ENCODE measurements around the gene RETREG3.

The RETREG3 gene

DNA sequence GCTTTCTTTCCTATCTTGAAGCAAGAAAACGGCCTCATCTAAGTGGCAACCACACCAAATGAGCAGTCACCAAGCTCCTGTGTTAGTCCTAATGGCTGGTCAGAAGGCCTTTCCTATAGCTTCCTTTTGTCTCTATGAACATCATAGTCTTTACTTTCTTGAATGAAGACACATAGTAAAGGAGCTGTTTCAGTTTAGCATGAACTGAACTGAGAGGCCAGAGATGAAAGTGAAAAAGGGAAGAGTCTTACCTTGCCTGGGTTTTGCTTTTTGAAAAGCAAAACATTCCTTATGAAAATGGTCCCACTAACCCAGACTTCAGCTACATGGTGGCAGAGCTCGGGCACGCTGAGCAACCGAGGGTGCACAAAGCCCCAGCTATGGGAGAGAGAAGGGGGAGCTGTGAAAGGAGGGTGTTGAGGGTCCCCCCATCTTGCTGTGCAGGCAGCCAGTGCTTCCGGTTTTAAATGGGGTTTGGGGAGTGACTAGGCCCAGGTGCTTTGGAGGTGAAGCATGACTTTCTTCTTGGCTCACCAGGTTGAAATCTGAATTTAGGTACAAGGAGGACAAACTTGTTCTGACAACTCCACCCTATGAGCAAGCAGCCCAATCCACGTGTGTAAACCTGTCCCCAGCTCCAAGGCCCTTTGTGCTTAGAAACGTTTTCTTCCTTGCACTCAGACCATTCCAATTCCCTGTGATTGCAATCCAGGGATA is 22.5 kb downstream of the RETREG3 start:
- Histone ChIP-seq H3K4me2 (ENCODE audit: low read length) (no peak overlapping the region), H3K36me3 (ENCODE audit: insufficient read depth, low read length) (peaks cover 99% of the 10 kb centered on the region), H3K79me2 (ENCODE audit: insufficient read depth, low read length) (no peaks in the 10 kb centered on the region), H3K27me3 (ENCODE audit: insufficient read depth, low read length) (no peaks in the 10 kb centered on the region), H4K20me1 (ENCODE audit: insufficient read depth, low read length) (no peaks in the 10 kb centered on the region), H2AFZ (ENCODE audit: low read length) (no peak overlapping the region), H3K4me1 (ENCODE audit: insufficient read depth, low read length, severe bottlenecking) (peaks cover 15% of the 10 kb centered on the region), H3K27ac (ENCODE audit: low read depth, low read length, poor library complexity, severe bottlenecking) (peak overlapping the region; percentile 32), H3F3A (ENCODE audit: insufficient read depth, low read length) (no peaks in the 10 kb centered on the region), H3K9me2 (ENCODE audit: low read depth, low read length) (no peaks in the 10 kb centered on the region), H3K4me3 (ENCODE audit: low read depth, low read length, poor library complexity, severe bottlenecking) (no peak overlapping the region), H3K9ac (ENCODE audit: low read length) (no peak overlapping the region; the same call in 1 of the 2 replicates), H3K9me3 (ENCODE audit: low read length) (no peaks in the 10 kb centered on the region)
- no peak for TF ChIP-seq EZH2 (IDR thresholded peaks at IDR 0.05; ENCODE audit: borderline replicate concordance, low read length)
- TF ChIP-seq, protein P1, sequence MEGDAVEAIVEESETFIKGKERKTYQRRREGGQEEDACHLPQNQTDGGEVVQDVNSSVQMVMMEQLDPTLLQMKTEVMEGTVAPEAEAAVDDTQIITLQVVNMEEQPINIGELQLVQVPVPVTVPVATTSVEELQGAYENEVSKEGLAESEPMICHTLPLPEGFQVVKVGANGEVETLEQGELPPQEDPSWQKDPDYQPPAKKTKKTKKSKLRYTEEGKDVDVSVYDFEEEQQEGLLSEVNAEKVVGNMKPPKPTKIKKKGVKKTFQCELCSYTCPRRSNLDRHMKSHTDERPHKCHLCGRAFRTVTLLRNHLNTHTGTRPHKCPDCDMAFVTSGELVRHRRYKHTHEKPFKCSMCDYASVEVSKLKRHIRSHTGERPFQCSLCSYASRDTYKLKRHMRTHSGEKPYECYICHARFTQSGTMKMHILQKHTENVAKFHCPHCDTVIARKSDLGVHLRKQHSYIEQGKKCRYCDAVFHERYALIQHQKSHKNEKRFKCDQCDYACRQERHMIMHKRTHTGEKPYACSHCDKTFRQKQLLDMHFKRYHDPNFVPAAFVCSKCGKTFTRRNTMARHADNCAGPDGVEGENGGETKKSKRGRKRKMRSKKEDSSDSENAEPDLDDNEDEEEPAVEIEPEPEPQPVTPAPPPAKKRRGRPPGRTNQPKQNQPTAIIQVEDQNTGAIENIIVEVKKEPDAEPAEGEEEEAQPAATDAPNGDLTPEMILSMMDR (IDR thresholded peaks at IDR 0.05; ENCODE audit: low read length) = no peak

DNA sequence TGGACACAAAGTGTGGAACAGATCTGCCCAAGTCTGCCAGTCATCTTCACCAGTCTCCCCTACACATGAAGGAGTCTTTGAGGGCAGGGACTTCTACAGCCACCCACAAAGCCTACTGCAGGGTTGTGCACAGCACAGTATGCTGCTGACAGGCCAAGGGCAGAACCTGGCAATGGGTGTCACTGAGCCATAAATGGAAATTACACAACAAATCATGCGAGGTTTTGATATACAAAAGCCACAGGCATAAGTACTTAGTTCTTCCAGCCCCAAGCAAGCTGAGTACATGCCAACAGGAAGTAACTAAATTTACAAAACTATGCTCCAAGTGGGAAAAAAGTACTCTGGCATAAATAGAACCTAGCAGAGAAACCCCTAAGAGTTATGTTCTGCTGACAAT is 23.8 kb downstream of the RETREG3 start:
- no peaks in the 10 kb centered on the region for H4K20me1 ChIP-seq (ENCODE audit: insufficient read depth, low read length)
- H3F3A ChIP-seq (ENCODE audit: insufficient read depth, low read length) = no peaks in the 10 kb centered on the region
- no peak overlapping the region for H3K27ac ChIP-seq (ENCODE audit: low read depth, low read length, poor library complexity, severe bottlenecking)
- H3K36me3 ChIP-seq (ENCODE audit: insufficient read depth, low read length) = peaks cover 96% of the 10 kb centered on the region
- no peaks in the 10 kb centered on the region for H3K9me2 ChIP-seq (ENCODE audit: low read depth, low read length)
- TF ChIP-seq, protein P1 (IDR thresholded peaks at IDR 0.05; ENCODE audit: low read length) = no peak
- no peak for TF ChIP-seq EZH2 (IDR thresholded peaks at IDR 0.05; ENCODE audit: borderline replicate concordance, low read length)
- H3K9me3 ChIP-seq (ENCODE audit: low read length) = no peaks in the 10 kb centered on the region
- peaks cover 15% of the 10 kb centered on the region for H3K4me1 ChIP-seq (ENCODE audit: insufficient read depth, low read length, severe bottlenecking)
- H3K27me3 ChIP-seq (ENCODE audit: insufficient read depth, low read length) = no peaks in the 10 kb centered on the region
- H2AFZ ChIP-seq (ENCODE audit: low read length) = no peak overlapping the region
- H3K79me2 ChIP-seq (ENCODE audit: insufficient read depth, low read length) = no peaks in the 10 kb centered on the region
- H3K4me2 ChIP-seq (ENCODE audit: low read length) = no peak overlapping the region
- no peak overlapping the region for H3K9ac ChIP-seq (ENCODE audit: low read length)
- H3K4me3 ChIP-seq (ENCODE audit: low read depth, low read length, poor library complexity, severe bottlenecking) = no peak overlapping the region

DNA sequence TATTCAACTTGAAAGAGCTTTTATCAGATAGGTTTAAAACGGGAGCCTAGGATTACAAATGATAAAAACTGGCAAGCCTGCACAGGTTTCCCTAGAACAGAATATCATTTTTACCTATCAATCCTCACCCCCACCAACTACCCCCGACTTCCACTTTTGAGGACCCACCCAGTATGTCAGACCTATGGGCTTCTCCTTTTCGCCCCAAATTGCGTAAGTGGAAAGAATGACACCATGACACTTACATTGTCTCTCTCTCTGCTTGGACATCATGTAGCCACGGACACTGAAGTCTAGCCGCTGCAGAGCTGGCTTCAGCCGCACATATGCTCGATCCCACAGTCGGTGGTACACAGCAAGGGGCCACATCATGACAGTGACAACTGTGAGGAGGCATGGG is 24.3 kb downstream of the RETREG3 start:
- Histone ChIP-seq H3K27ac (ENCODE audit: low read depth, low read length, poor library complexity, severe bottlenecking) (no peak overlapping the region), H2AFZ (ENCODE audit: low read length) (no peak overlapping the region), H3K9me3 (ENCODE audit: low read length) (no peaks in the 10 kb centered on the region), H3F3A (ENCODE audit: insufficient read depth, low read length) (no peaks in the 10 kb centered on the region), H3K9me2 (ENCODE audit: low read depth, low read length) (no peaks in the 10 kb centered on the region), H3K9ac (ENCODE audit: low read length) (no peak overlapping the region), H3K4me1 (ENCODE audit: insufficient read depth, low read length, severe bottlenecking) (peaks cover 18% of the 10 kb centered on the region), H4K20me1 (ENCODE audit: insufficient read depth, low read length) (no peaks in the 10 kb centered on the region), H3K4me3 (ENCODE audit: low read depth, low read length, poor library complexity, severe bottlenecking) (no peak overlapping the region), H3K36me3 (ENCODE audit: insufficient read depth, low read length) (peaks cover 96% of the 10 kb centered on the region), H3K79me2 (ENCODE audit: insufficient read depth, low read length) (no peaks in the 10 kb centered on the region), H3K4me2 (ENCODE audit: low read length) (no peak overlapping the region), H3K27me3 (ENCODE audit: insufficient read depth, low read length) (no peaks in the 10 kb centered on the region)
- TF ChIP-seq, protein P1 (IDR thresholded peaks at IDR 0.05; ENCODE audit: low read length) = no peak
- no peak for TF ChIP-seq EZH2 (IDR thresholded peaks at IDR 0.05; ENCODE audit: borderline replicate concordance, low read length)
